Mesendoderm (in vitro differentiated cells): ENCODE results near the gene LOXHD1.

Experiments
- DNase-seq: peaks from one replicate; pipeline ENCODE4 v3.0.0; 2013
- H2AK5ac ChIP-seq: 2 replicates; pipeline ENCODE4 v1.6.1; 2013; ENCODE audit warnings: low read length, inconsistent platforms
- H2BK120ac ChIP-seq: 2 replicates; pipeline ENCODE4 v1.6.1; 2013; ENCODE audit warnings: low read depth, mild to moderate bottlenecking, low read length, moderate library complexity, mixed read lengths
- H2BK15ac ChIP-seq: replicated peaks from 2 replicates; pipeline ENCODE4 v1.6.1; 2013; ENCODE audit warnings: low read depth, mild to moderate bottlenecking, moderate library complexity
- H2BK5ac ChIP-seq: 2 replicates; pipeline ENCODE4 v1.6.1; 2013; ENCODE audit warnings: low read length, inconsistent platforms
- H3K18ac ChIP-seq: 2 replicates; pipeline ENCODE4 v1.6.1; 2013; ENCODE audit warnings: mild to moderate bottlenecking, low read length, mixed read lengths
- H3K23ac ChIP-seq: one replicate; pipeline ENCODE4 v1.6.1; 2013; ENCODE audit warnings: low read length
- H3K27ac ChIP-seq: 2 replicates; pipeline ENCODE4 v1.5.1; 2013; ENCODE audit warnings: low read depth, mild to moderate bottlenecking, inconsistent platforms, low read length, moderate library complexity
- H3K27me3 ChIP-seq: 2 replicates; pipeline ENCODE4 v1.6.1; 2013; ENCODE audit warnings: low read length, control low read depth, mild to moderate bottlenecking, inconsistent platforms; ENCODE audit not compliant: insufficient read depth, poor library complexity
- H3K36me3 ChIP-seq: 2 replicates; pipeline ENCODE4 v1.6.1; 2013; ENCODE audit warnings: low read length, inconsistent platforms; ENCODE audit not compliant: control insufficient read depth, insufficient read depth
- H3K4ac ChIP-seq: one replicate; pipeline ENCODE4 v1.6.1; 2013; ENCODE audit warnings: low read depth, mild to moderate bottlenecking, low read length, moderate library complexity
- H3K4me1 ChIP-seq: 2 replicates; pipeline ENCODE4 v1.6.1; 2013; ENCODE audit warnings: low read depth, low read length, inconsistent platforms; ENCODE audit not compliant: control insufficient read depth
- H3K4me2 ChIP-seq: 2 replicates; pipeline ENCODE4 v1.6.1; 2013; ENCODE audit warnings: low read length
- H3K4me3 ChIP-seq: 2 replicates; pipeline ENCODE4 v1.5.1; 2013; ENCODE audit warnings: mild to moderate bottlenecking, low read length
- H3K56ac ChIP-seq: one replicate; pipeline ENCODE4 v1.6.1; 2013; ENCODE audit warnings: low read length
- H3K79me1 ChIP-seq: 2 replicates; pipeline ENCODE4 v1.6.1; 2013; ENCODE audit warnings: low read length, inconsistent platforms
- H3K79me2 ChIP-seq: 2 replicates; pipeline ENCODE4 v1.6.1; 2013; ENCODE audit warnings: mild to moderate bottlenecking, low read length; ENCODE audit not compliant: control insufficient read depth, insufficient read depth
- H3K9ac ChIP-seq: 2 replicates; pipeline ENCODE4 v1.6.1; 2013; ENCODE audit warnings: low read length, inconsistent platforms
- H4K5ac ChIP-seq: one replicate; pipeline ENCODE4 v1.6.1; 2013; ENCODE audit warnings: low read length
- H4K8ac ChIP-seq: one replicate; pipeline ENCODE4 v1.6.1; 2013; ENCODE audit warnings: low read depth, mild to moderate bottlenecking, control low read depth, low read length, moderate library complexity
- WGBS: extraction: QIAGEN DNeasy Blood & Tissue Kit; methylation state at CpG from one replicate; pipeline ENCODE4 v1.1.7; 2013; ENCODE audit warnings: low lambda C conversion rate, missing lambda C conversion rate; ENCODE audit not compliant: insufficient coverage; ENCODE audit errors: extremely low coverage; 5-methylcytosine and 5-hydroxymethylcytosine counted together

LOXHD1 gene

DNA sequence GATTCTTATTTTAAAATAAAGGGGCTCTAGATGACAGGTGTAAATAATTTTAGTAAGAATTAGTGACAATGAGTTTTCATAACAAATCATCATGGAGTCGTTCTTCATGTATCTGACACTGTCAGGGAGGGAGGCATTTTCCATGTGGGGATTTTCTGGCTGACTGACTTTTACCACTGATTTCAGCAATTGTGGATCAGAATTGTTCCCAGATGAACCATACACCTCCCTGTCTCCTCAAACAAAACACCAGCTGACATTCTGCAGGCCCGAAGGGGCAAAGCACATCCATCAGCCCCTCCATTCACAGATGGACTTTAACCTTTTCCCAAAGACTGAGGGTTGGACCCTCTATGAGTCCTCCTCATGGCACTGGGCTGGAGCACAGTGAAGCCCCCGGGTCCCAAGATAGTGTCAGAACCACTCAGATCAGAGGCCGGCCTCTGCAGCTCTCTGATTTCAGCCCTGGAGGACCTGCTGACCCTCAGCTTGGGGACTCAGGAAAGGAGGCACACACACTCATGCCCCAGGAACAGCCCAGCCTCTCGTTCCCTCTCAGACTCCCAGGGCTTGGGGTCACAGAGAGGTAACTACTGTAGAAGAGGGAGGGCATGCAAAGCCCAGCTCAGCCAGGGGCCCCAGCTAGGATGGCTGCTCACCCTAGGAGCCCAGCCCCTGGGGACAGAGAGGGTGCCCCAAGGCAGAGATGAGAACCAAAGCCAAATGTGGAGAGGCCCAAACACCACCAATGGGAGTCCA lies 43.2 kb upstream of the LOXHD1 start:
- Histone ChIP-seq H3K27ac (no peak overlapping the region), H3K36me3 (no peaks in the 10 kb centered on the region)

GRCh38 chr18:46696702-46697101 lies 39.7 kb upstream of the LOXHD1 start:
- no peak overlapping the region for H3K23ac ChIP-seq
- H2BK15ac ChIP-seq, result no peak overlapping the region
- H4K8ac ChIP-seq, result no peak overlapping the region
- H2AK5ac ChIP-seq, result no peak overlapping the region
- no peaks in the 10 kb centered on the region for H3K36me3 ChIP-seq
- no peaks in the 10 kb centered on the region for H3K27me3 ChIP-seq
- H3K56ac ChIP-seq, result no peak overlapping the region
- no peak overlapping the region for H3K9ac ChIP-seq
- H3K4me3 ChIP-seq, result no peak overlapping the region
- no peak for DNase-seq
- no peaks in the 10 kb centered on the region for H3K4me1 ChIP-seq
- no peaks in the 10 kb centered on the region for H3K79me2 ChIP-seq
- no peak overlapping the region for H4K5ac ChIP-seq
- H3K79me1 ChIP-seq, result no peaks in the 10 kb centered on the region
- H3K27ac ChIP-seq, result no peak overlapping the region
- H2BK120ac ChIP-seq, result no peak overlapping the region
- H3K4ac ChIP-seq, result no peak overlapping the region
- no peak overlapping the region for H3K4me2 ChIP-seq
- H2BK5ac ChIP-seq, result no peak overlapping the region
- no peak overlapping the region for H3K18ac ChIP-seq

More for the DNA sequence above, 43.2 kb upstream of the LOXHD1 start:
- Histone ChIP-seq H3K79me2 (no peaks in the 10 kb centered on the region), H3K56ac (no peak overlapping the region), H3K4me1 (no peaks in the 10 kb centered on the region), H4K5ac (no peak overlapping the region), H3K4me3 (no peak overlapping the region), H3K18ac (no peak overlapping the region), H4K8ac (no peak overlapping the region), H3K4me2 (no peak overlapping the region), H3K9ac (no peak overlapping the region), H2AK5ac (no peak overlapping the region), H2BK120ac (no peak overlapping the region), H2BK15ac (no peak overlapping the region), H3K27me3 (no peaks in the 10 kb centered on the region), H3K4ac (no peak overlapping the region), H3K79me1 (no peaks in the 10 kb centered on the region), H3K23ac (no peak overlapping the region), H2BK5ac (no peak overlapping the region)
- no CpG with 5 or more reads among the region's 5 CpGs for WGBS
- no peak for DNase-seq

DNA sequence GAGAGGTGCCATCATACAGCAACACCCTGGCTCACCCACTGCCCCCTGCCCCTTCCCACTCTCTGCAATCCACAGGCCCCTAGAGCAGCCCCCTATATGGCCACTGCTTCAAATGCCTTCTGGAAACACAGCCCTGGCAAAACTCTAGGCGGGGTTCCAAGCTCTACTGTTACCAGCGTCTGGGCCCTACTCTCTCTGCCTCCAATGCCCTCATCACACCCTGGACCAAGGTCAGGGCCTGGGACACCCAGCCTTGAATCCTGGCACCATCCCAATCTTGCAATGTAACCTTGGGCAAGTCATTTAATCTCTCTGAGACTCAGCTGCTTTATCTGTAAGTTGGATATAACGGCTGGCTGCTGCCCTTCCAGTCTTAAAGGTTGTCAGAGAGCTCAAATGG lies 39.2 kb upstream of the LOXHD1 start:
- H2BK15ac ChIP-seq, result no peak overlapping the region
- H2BK120ac ChIP-seq, result no peak overlapping the region
- H3K36me3 ChIP-seq, result no peaks in the 10 kb centered on the region
- H3K4me2 ChIP-seq, result no peak overlapping the region
- no peak overlapping the region for H3K18ac ChIP-seq
- no peak overlapping the region for H2AK5ac ChIP-seq
- WGBS, result no CpG with 5 or more reads among the region's 3 CpGs
- H3K4me3 ChIP-seq, result no peak overlapping the region
- H3K27ac ChIP-seq, result no peak overlapping the region
- H3K23ac ChIP-seq, result no peak overlapping the region
- no peak overlapping the region for H3K9ac ChIP-seq
- no peak overlapping the region for H4K5ac ChIP-seq
- no peaks in the 10 kb centered on the region for H3K4me1 ChIP-seq
- no peak overlapping the region for H3K56ac ChIP-seq
- no peak for DNase-seq
- no peak overlapping the region for H4K8ac ChIP-seq
- H2BK5ac ChIP-seq, result no peak overlapping the region
- no peaks in the 10 kb centered on the region for H3K27me3 ChIP-seq
- H3K79me1 ChIP-seq, result no peaks in the 10 kb centered on the region
- H3K79me2 ChIP-seq, result no peaks in the 10 kb centered on the region
- no peak overlapping the region for H3K4ac ChIP-seq

GRCh38 chr18:46693996-46694395 lies 37.0 kb upstream of the LOXHD1 start:
- H3K56ac ChIP-seq, result no peak overlapping the region

DNA sequence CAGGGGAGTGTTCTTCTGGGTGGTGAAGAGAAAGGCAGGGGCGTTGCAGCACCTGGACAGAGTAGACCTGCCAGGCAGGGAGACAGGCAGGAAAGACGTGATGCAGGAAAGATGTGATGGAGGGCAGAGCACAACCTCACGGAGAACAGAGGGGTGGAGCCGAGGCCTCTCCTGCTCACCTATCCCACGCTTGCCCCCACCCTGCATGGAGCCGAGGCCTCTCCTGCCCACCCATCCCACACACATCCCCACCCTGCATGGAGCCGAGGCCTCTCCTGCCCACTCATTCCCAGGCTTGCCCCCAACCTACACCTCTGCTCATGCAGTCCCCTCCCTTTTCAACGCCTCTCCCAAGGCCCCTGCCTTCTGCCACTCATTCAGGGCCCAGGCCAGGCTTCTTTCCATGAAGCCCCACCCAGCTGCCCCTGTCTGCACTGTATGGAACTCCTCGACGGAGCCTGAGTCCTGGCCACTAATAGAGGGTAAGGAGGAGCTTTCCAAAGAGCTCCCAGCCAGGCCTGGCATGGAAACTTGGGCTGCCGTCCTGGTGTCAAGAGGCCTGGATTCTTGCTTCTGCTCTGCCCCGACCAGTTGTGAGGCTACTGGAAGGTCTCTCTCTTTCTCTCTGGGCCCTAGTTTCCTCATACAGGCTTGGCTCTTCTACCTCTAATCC lies 32.0 kb upstream of the LOXHD1 start:
- no peaks in the 10 kb centered on the region for H3K36me3 ChIP-seq
- H3K56ac ChIP-seq, result no peak overlapping the region
- H2BK5ac ChIP-seq, result no peak overlapping the region
- no peak overlapping the region for H4K8ac ChIP-seq
- no peak overlapping the region for H4K5ac ChIP-seq
- no peak overlapping the region for H3K9ac ChIP-seq
- no peak overlapping the region for H3K4ac ChIP-seq
- no peak for DNase-seq
- no peaks in the 10 kb centered on the region for H3K27me3 ChIP-seq
- no peak overlapping the region for H3K18ac ChIP-seq
- WGBS, result no CpG with 5 or more reads among the region's 12 CpGs
- no peak overlapping the region for H3K27ac ChIP-seq
- H2BK120ac ChIP-seq, result no peak overlapping the region
- no peaks in the 10 kb centered on the region for H3K79me1 ChIP-seq
- H3K79me2 ChIP-seq, result no peaks in the 10 kb centered on the region
- H3K4me3 ChIP-seq, result no peak overlapping the region
- H3K23ac ChIP-seq, result no peak overlapping the region
- no peak overlapping the region for H2AK5ac ChIP-seq
- no peak overlapping the region for H3K4me2 ChIP-seq
- no peak overlapping the region for H2BK15ac ChIP-seq
- no peaks in the 10 kb centered on the region for H3K4me1 ChIP-seq

More at GRCh38 chr18:46693996-46694395, 37.0 kb upstream of the LOXHD1 start:
- H3K23ac ChIP-seq, result no peak overlapping the region
- no peak overlapping the region for H3K27ac ChIP-seq
- H3K4me2 ChIP-seq, result no peak overlapping the region
- H3K9ac ChIP-seq, result no peak overlapping the region
- no peak overlapping the region for H2BK5ac ChIP-seq
- H3K79me1 ChIP-seq, result no peaks in the 10 kb centered on the region
- no peak overlapping the region for H3K4me3 ChIP-seq
- DNase-seq, result no peak
- H3K18ac ChIP-seq, result no peak overlapping the region
- no peak overlapping the region for H2BK15ac ChIP-seq
- no peaks in the 10 kb centered on the region for H3K4me1 ChIP-seq
- no peak overlapping the region for H2AK5ac ChIP-seq
- no peaks in the 10 kb centered on the region for H3K36me3 ChIP-seq
- H3K79me2 ChIP-seq, result no peaks in the 10 kb centered on the region
- H2BK120ac ChIP-seq, result no peak overlapping the region
- no CpG with 5 or more reads among the region's 2 CpGs for WGBS
- no peak overlapping the region for H4K5ac ChIP-seq
- H4K8ac ChIP-seq, result no peak overlapping the region
- H3K27me3 ChIP-seq, result no peaks in the 10 kb centered on the region
- no peak overlapping the region for H3K4ac ChIP-seq
